Liver (tissue), 3 donors: ENCODE data around the gene CCT7.

Experiments
- ATF3 ChIP-seq: IDR thresholded peaks from 2 replicates; pipeline ENCODE4 v1.6.1; 2016; ENCODE audit warnings: antibody characterized with exemption
- CTCF ChIP-seq: fragments of 150-350 bp; IDR thresholded peaks from 2 replicates; pipeline ENCODE4 v1.5.1; 2017; ENCODE audit warnings: improper control_type of control experiment, low read depth, low read length; ENCODE audit not compliant: missing input control
- FOXA2 ChIP-seq: IDR thresholded peaks from 2 replicates; pipeline ENCODE4 v1.6.1; 2016; ENCODE audit warnings: antibody characterized with exemption
- GABPA ChIP-seq, 2 donors: IDR thresholded peaks in 1 of 2; conservative IDR thresholded peaks in 1 of 2; 2 replicates each; pipeline ENCODE4 v1.6.1; 2016; ENCODE audit warnings: antibody characterized with exemption in 2 of 2, mild to moderate bottlenecking in 1 of 2, moderate library complexity in 1 of 2
- JUND ChIP-seq, 2 donors: IDR thresholded peaks; 2 replicates each; pipeline ENCODE4 v1.6.1; 2016; ENCODE audit warnings: antibody characterized with exemption in 2 of 2
- REST ChIP-seq: IDR thresholded peaks from 2 replicates; pipeline ENCODE4 v1.6.1; 2016; ENCODE audit warnings: antibody characterized with exemption, mild to moderate bottlenecking
- SP1 ChIP-seq: IDR thresholded peaks from 2 replicates; pipeline ENCODE4 v1.6.1; 2018; ENCODE audit warnings: antibody characterized with exemption, mild to moderate bottlenecking
- TF ChIP-seq, protein P1 (sequence below): IDR thresholded peaks from 2 replicates; pipeline ENCODE4 v1.6.1; 2016; ENCODE audit warnings: antibody characterized with exemption
- donor health status: healthy.
- donor health status: healthy.

DNA sequence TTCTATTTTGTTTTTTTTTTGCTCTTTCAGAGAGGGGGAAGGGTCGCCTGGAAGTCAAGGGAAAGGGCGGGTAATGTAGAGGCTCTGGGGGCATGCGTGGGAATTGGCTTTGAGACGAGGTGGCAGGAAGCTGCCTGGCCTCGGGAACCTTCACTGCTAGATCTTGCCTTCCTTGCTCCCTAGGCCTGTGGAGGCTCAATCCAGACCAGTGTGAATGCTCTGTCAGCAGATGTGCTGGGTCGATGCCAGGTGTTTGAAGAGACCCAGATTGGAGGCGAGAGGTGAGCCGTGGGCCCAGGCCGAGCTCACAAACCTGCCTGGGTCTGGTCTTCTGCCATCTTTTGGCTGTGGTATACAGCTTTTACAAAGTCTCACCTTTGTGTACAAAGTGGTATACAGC, 15.5 kb downstream of the CCT7 start:
- TF ChIP-seq REST (no peak), CTCF (no peak), FOXA2 (no peak), SP1 (no peak), ATF3 (no peak), GABPA (IDR thresholded peaks at IDR 0.05 in 1 of 2, conservative IDR thresholded peaks at IDR 0.05 in 1 of 2) (no peak), JUND (IDR thresholded peaks at IDR 0.05) (no peak)
- TF ChIP-seq, protein P1, sequence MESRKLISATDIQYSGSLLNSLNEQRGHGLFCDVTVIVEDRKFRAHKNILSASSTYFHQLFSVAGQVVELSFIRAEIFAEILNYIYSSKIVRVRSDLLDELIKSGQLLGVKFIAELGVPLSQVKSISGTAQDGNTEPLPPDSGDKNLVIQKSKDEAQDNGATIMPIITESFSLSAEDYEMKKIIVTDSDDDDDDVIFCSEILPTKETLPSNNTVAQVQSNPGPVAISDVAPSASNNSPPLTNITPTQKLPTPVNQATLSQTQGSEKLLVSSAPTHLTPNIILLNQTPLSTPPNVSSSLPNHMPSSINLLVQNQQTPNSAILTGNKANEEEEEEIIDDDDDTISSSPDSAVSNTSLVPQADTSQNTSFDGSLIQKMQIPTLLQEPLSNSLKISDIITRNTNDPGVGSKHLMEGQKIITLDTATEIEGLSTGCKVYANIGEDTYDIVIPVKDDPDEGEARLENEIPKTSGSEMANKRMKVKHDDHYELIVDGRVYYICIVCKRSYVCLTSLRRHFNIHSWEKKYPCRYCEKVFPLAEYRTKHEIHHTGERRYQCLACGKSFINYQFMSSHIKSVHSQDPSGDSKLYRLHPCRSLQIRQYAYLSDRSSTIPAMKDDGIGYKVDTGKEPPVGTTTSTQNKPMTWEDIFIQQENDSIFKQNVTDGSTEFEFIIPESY: no peak
